ENCODE results near the gene VAPB. TPM values are rescaled to one million over a fixed set of nuclear protein-coding genes. Genes with fewer than 3 reads are reported as not detected.

Gene VAPB
- total RNA-seq, 1 experiment from 2014 or later: 51.1 TPM

DNA sequence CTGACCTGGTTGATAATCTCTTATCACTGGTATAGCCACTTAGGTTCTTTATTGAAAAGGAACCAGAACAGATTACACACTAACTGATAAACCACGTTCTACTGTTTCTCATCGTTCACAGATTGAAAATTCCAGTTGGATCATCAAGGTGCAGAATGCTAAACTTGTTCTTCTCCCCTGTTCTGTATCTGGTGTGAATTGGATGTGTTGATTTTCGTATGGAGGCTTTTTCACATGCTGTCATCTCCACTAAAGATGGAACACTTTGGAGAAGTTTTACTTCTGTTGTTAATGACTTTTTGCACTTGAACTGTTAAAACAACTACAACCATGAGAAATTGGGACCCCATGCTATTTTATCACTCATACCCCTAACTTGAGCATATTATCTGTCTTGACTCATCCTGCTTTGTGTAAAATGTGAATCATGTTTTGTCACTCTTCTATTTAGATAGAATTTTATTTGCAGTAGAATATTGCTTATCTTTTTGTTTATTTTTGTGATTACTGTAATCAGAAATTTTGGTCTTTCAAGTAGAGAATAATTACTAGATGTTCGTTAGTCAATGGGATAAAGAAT lies 17.5 kb downstream of the VAPB start:
- Histone ChIP-seq H3K27me3 (ENCODE audit: insufficient read depth, low read length) (no peaks in the 10 kb centered on the region), H3K36me3 (ENCODE audit: control insufficient read depth in 1 of 2, insufficient read depth in 2 of 2, low read length in 2 of 2) (no peaks in the 10 kb centered on the region), H3K4me3 (replicated peaks in 1 of 2; ENCODE audit: low read depth in 1 of 2, low read length in 2 of 2) (no peak overlapping the region), H3K9me2 (ENCODE audit: insufficient read depth) (no peaks in the 10 kb centered on the region), H4K20me1 (ENCODE audit: insufficient read depth) (peaks cover 13% of the 10 kb centered on the region), H3K79me2 (ENCODE audit: insufficient read depth, low read length) (peaks cover 100% of the 10 kb centered on the region), H3K4me1 (ENCODE audit: control insufficient read depth in 1 of 2, insufficient read depth in 2 of 2, low read length in 2 of 2) (no peaks in the 10 kb centered on the region), H3K9me3 (ENCODE audit: control insufficient read depth in 1 of 2, insufficient read depth in 1 of 2, low read depth in 1 of 2, low read length in 2 of 2) (no peaks in the 10 kb centered on the region), H2AFZ (ENCODE audit: low read depth, low read length, poor library complexity, severe bottlenecking) (no peak overlapping the region), H3K9ac (ENCODE audit: low read length) (no peak overlapping the region), H3K27ac (ENCODE audit: low read depth, low read length) (no peak overlapping the region), H3K4me2 (ENCODE audit: low read length) (no peak overlapping the region)
- DNase-seq (ENCODE audit: low read depth, low spot score) (no peak), ATAC-seq (no peak)
- TF ChIP-seq ZNF274 (IDR thresholded peaks at IDR 0.05; ENCODE audit: low read depth, low read length) (no peak), EZH2phosphoT487 (IDR thresholded peaks at IDR 0.05; ENCODE audit: borderline replicate concordance) (no peak), POLR2A (IDR thresholded peaks at IDR 0.05; ENCODE audit: borderline replicate concordance, extremely low read depth, insufficient read depth, insufficient read length) (no peak), POLR2AphosphoS5 (IDR thresholded peaks at IDR 0.05; ENCODE audit: low read depth, low read length) (no peak), RAD21 (IDR thresholded peaks at IDR 0.05; ENCODE audit: low read depth) (no peak)
- TF ChIP-seq, protein P1, sequence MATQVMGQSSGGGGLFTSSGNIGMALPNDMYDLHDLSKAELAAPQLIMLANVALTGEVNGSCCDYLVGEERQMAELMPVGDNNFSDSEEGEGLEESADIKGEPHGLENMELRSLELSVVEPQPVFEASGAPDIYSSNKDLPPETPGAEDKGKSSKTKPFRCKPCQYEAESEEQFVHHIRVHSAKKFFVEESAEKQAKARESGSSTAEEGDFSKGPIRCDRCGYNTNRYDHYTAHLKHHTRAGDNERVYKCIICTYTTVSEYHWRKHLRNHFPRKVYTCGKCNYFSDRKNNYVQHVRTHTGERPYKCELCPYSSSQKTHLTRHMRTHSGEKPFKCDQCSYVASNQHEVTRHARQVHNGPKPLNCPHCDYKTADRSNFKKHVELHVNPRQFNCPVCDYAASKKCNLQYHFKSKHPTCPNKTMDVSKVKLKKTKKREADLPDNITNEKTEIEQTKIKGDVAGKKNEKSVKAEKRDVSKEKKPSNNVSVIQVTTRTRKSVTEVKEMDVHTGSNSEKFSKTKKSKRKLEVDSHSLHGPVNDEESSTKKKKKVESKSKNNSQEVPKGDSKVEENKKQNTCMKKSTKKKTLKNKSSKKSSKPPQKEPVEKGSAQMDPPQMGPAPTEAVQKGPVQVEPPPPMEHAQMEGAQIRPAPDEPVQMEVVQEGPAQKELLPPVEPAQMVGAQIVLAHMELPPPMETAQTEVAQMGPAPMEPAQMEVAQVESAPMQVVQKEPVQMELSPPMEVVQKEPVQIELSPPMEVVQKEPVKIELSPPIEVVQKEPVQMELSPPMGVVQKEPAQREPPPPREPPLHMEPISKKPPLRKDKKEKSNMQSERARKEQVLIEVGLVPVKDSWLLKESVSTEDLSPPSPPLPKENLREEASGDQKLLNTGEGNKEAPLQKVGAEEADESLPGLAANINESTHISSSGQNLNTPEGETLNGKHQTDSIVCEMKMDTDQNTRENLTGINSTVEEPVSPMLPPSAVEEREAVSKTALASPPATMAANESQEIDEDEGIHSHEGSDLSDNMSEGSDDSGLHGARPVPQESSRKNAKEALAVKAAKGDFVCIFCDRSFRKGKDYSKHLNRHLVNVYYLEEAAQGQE (IDR thresholded peaks at IDR 0.05; ENCODE audit: low read depth): no peak
- TF ChIP-seq, protein P2, sequence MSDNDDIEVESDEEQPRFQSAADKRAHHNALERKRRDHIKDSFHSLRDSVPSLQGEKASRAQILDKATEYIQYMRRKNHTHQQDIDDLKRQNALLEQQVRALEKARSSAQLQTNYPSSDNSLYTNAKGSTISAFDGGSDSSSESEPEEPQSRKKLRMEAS (IDR thresholded peaks at IDR 0.05): no peak
- TF ChIP-seq, protein P3, sequence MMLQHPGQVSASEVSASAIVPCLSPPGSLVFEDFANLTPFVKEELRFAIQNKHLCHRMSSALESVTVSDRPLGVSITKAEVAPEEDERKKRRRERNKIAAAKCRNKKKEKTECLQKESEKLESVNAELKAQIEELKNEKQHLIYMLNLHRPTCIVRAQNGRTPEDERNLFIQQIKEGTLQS (IDR thresholded peaks at IDR 0.05): no peak
- POLR2A ChIA-PET: interaction anchor here (1.5 kb wide), 1 partner anchor 18 kb away, joined by 4 read pairs; the partner anchor contains the start of gene VAPB
- CTCF ChIA-PET: no interaction called here
- RAD21 ChIA-PET (ENCODE audit: low non-redundant PET in 1 of 2, low total read pairs in 2 of 2, uncharacterized antibody in 2 of 2, unreplicated experiment in 2 of 2): no interaction called here
- intact Hi-C loops (cut with micrococcal nuclease): no loop called here
- no TSS peak for BruUV-seq (replicated peaks)
